K562 (cell line): ENCODE measurements around the gene MTG1. TPM values are rescaled to one million over a fixed set of nuclear protein-coding genes. Genes with fewer than 3 reads are reported as not detected.

Experiments
- ATAC-seq: fragments of 200-7000 bp; cut with Tn5 transposase; 3 replicates; pipeline ENCODE4 v1.9.1; 2020; ENCODE audit warnings: moderate library complexity
- BruUV-seq: library from RNA; stranded (reverse); fragments of 400-500 nt; replicated peaks from 2 replicates; lab custom pipeline; 2021; lab: Mats Ljungman, UMichigan
- CTCF ChIA-PET: fragments of 300-600 bp; formaldehyde crosslinking; extraction: SDS; loops from one replicate; lab custom pipeline; 2021; ENCODE audit warnings: low intra/inter-chr PET ratio; lab: Yijun Ruan, JAX
- POLR2A ChIA-PET: fragments of 300-600, 350-650 bp; sonication (Branson Sonifier 250); formaldehyde crosslinking; extraction: SDS; loops from one replicate; lab custom pipeline; 2021; ENCODE audit warnings: antibody characterized with exemption, inconsistent platforms; lab: Yijun Ruan, JAX
- DNase-seq, 4 experiments: peaks; one replicate each; pipeline versions ENCODE4 v3.0.0 to v3.0.0-alpha.2; 2011 to 2018; ENCODE audit warnings: low spot score in 3 of 4, mixed read lengths in 3 of 4; ENCODE audit errors: extremely low read depth in 1 of 4
- FAIRE-seq: peaks from 2 replicates; lab custom pipeline; 2011; peaks lifted over from hg19 to GRCh38; lab: Jason Lieb, UNC
- H2AFZ ChIP-seq: 2 replicates; pipeline ENCODE4 v1.6.0; 2011; ENCODE audit warnings: low read depth, low read length, control low read depth, inconsistent platforms
- H3K27ac ChIP-seq: fragments of 200-600 bp; 3 replicates; pipeline ENCODE4 v1.8.0; 2011; ENCODE audit warnings: low read depth, mild to moderate bottlenecking, control low read depth, inconsistent platforms, low read length, moderate library complexity, mixed read lengths; ENCODE audit errors: extremely low read depth
- H3K27me3 ChIP-seq, 2 experiments: fragments of 300-600 bp in 1 of 2; 2 replicates in 1 of 2; 3 replicates in 1 of 2; pipeline versions ENCODE4 v1.6.0 to v1.8.0; 2011; ENCODE audit warnings: inconsistent platforms in 2 of 2, low read length in 2 of 2, mild to moderate bottlenecking in 1 of 2, mixed read lengths in 1 of 2, moderate library complexity in 1 of 2; ENCODE audit not compliant: control insufficient read depth in 2 of 2, insufficient read depth in 2 of 2
- H3K36me3 ChIP-seq: fragments of 300-600 bp; 3 replicates; pipeline ENCODE4 v1.8.0; 2011; ENCODE audit warnings: mild to moderate bottlenecking, low read length, inconsistent platforms; ENCODE audit not compliant: control insufficient read depth, insufficient read depth
- H3K4me1 ChIP-seq, 2 experiments: fragments of 200-600 bp in 1 of 2; replicated peaks in 1 of 2; 2 replicates in 1 of 2; 3 replicates in 1 of 2; pipeline versions ENCODE4 v1.5.1 to v1.8.0; 2011; ENCODE audit warnings: inconsistent platforms in 2 of 2, low read length in 2 of 2, mild to moderate bottlenecking in 1 of 2, mixed read lengths in 1 of 2, moderate library complexity in 1 of 2; ENCODE audit not compliant: control insufficient read depth in 2 of 2, insufficient read depth in 2 of 2
- H3K4me2 ChIP-seq: 2 replicates; pipeline ENCODE4 v1.6.1; 2011; ENCODE audit warnings: low read length, control low read depth, inconsistent platforms, mixed read lengths; ENCODE audit not compliant: insufficient read depth
- H3K4me3 ChIP-seq: fragments of 200-600 bp; sonication (generic), shearing (Covaris generic); 2 replicates; pipeline ENCODE4 v1.5.1; 2016; ENCODE audit warnings: control low read depth, inconsistent platforms
- H3K79me2 ChIP-seq: fragments of 200-600 bp; 3 replicates; pipeline ENCODE4 v1.8.0; 2011; ENCODE audit warnings: low read length, inconsistent platforms; ENCODE audit not compliant: control insufficient read depth, insufficient read depth
- H3K9ac ChIP-seq, 2 experiments: 2 replicates each; pipeline versions ENCODE4 v1.6.0 to v1.6.1; 2011; ENCODE audit warnings: low read depth in 2 of 2, low read length in 2 of 2, control low read depth in 1 of 2, inconsistent platforms in 1 of 2, mild to moderate bottlenecking in 1 of 2, mixed read lengths in 1 of 2; ENCODE audit not compliant: insufficient read depth in 1 of 2
- H3K9me1 ChIP-seq: one replicate; pipeline ENCODE4 v1.6.0; 2011; ENCODE audit warnings: inconsistent platforms, mild to moderate bottlenecking, low read length, moderate library complexity; ENCODE audit not compliant: control insufficient read depth, insufficient read depth
- H3K9me3 ChIP-seq: replicated peaks from 2 replicates; pipeline ENCODE4 v1.5.1; 2011; ENCODE audit warnings: low read depth, low read length, inconsistent platforms; ENCODE audit not compliant: control insufficient read depth, insufficient read depth
- H4K20me1 ChIP-seq: replicated peaks from 2 replicates; pipeline ENCODE4 v1.6.1; 2011; ENCODE audit warnings: low read length, inconsistent platforms, mixed read lengths; ENCODE audit not compliant: control insufficient read depth, insufficient read depth
- CBX1 ChIP-seq: sonication (generic); IDR thresholded peaks from 2 replicates; pipeline ENCODE4 v1.6.1; 2016; ENCODE audit warnings: antibody characterized with exemption, low read depth, mild to moderate bottlenecking
- CSDE1 ChIP-seq, 2 experiments: fragments of 450-650 bp; IDR thresholded peaks; 2 replicates each; pipeline ENCODE4 v1.6.1; 2016; ENCODE audit warnings: mild to moderate bottlenecking in 1 of 2
- FOSL1 ChIP-seq: fragments of 200-800 bp; sonication (Bioruptor generic); conservative IDR thresholded peaks from 2 replicates; pipeline ENCODE4 v1.6.1; 2016; ENCODE audit warnings: missing genetic modification characterization, missing compliant biosample characterization
- GTF2A2 ChIP-seq: IDR thresholded peaks from 2 replicates; pipeline ENCODE4 v1.6.1; 2016; ENCODE audit warnings: mild to moderate bottlenecking, missing genetic modification characterization, missing compliant biosample characterization
- HEY1 ChIP-seq: fragments of 250-450 bp; sonication (Bioruptor Pico); IDR thresholded peaks from 2 replicates; pipeline ENCODE4 v1.5.0; 2020; ENCODE audit warnings: mild to moderate bottlenecking, moderate library complexity, borderline replicate concordance
- PTRF ChIP-seq: fragments of 450-650 bp; IDR thresholded peaks from 2 replicates; pipeline ENCODE4 v1.6.1; 2016; ENCODE audit warnings: mild to moderate bottlenecking, missing genetic modification characterization, missing compliant biosample characterization
- RBFOX2 ChIP-seq: fragments of 200-400 bp; formaldehyde crosslinking; IDR thresholded peaks from 2 replicates; pipeline ENCODE4 v1.6.1; 2017; ENCODE audit warnings: low read depth, mild to moderate bottlenecking, low read length, moderate library complexity
- TEAD1 ChIP-seq, 2 experiments: fragments of 450-650 bp in 1 of 2; sonication (generic) in 1 of 2; formaldehyde crosslinking; IDR thresholded peaks; 2 replicates each; pipeline versions ENCODE4 v1.4.0 to v1.8.0; 2020 to 2022; ENCODE audit warnings: mild to moderate bottlenecking in 2 of 2, missing genetic modification reagents in 1 of 2
- ZKSCAN1 ChIP-seq: fragments of 150-350 bp; IDR thresholded peaks from 2 replicates; pipeline ENCODE4 v1.6.1; 2016; ENCODE audit warnings: low read depth, low read length
- WGBS: fragments of 100-300 bp; shearing (Covaris generic); methylation state at CpG from one replicate; pipeline ENCODE4 v1.1.6; 2016; ENCODE audit warnings: low coverage, mixed read lengths; ENCODE audit not compliant: insufficient coverage; ENCODE audit errors: missing lambda C conversion rate; 5-methylcytosine and 5-hydroxymethylcytosine counted together
- in situ Hi-C: fragments of 300-500 bp; cut with MboI; formaldehyde crosslinking; loops from 4 replicates; pipeline ENCODE4 v1.15.0; 2018; ENCODE audit warnings: inconsistent platforms, mixed read lengths
- intact Hi-C: fragments of 100-400 bp; cut with micrococcal nuclease; formaldehyde crosslinking; loops from 2 replicates; pipeline ENCODE4 v1.14.2; 2022
- polyA plus RNA-seq, 8 experiments: library from polyadenylated mRNA; depleted of rRNA in 4 of 8; stranded (reverse) in 5 of 8; unstranded in 3 of 8; fragments of >200 nt; fragmentation: Nextera tagmentation in 2 of 8; fragmentation: Illumina TruSeq in 1 of 8; extraction: Ambion mirVana in 2 of 8; extraction: Trizol in 1 of 8; gene quantifications; 2 replicates each; pipeline versions ENCODE4 v1.2.1 to v1.2.3, GENCODE V29; 2011 to 2014; ENCODE audit warnings: inconsistent platforms in 1 of 8, missing spikeins in 1 of 8
- total RNA-seq, 7 experiments: library from RNA; depleted of rRNA in 6 of 7; stranded (reverse); fragments of >200 nt in 6 of 7; fragmentation: Illumina TruSeq in 2 of 7; extraction: Trizol in 2 of 7; gene quantifications; 2 replicates each; pipeline versions ENCODE4 v1.2.1 to v1.2.3, GENCODE V29; 2011 to 2021; ENCODE audit warnings: low replicate concordance in 1 of 7
- TF ChIP-seq, protein P1 (sequence below): sonication (generic); formaldehyde crosslinking; IDR thresholded peaks from 2 replicates; pipeline ENCODE4 v1.8.0; 2022; ENCODE audit warnings: mild to moderate bottlenecking, missing genetic modification reagents
- TF ChIP-seq, protein P2 (sequence below): sonication (generic); formaldehyde crosslinking; IDR thresholded peaks from 2 replicates; pipeline ENCODE4 v1.8.1; 2022; ENCODE audit warnings: missing genetic modification reagents
- TF ChIP-seq, protein P3 (sequence below): fragments of 450-650 bp; IDR thresholded peaks from 2 replicates; pipeline ENCODE4 v1.6.1; 2014; ENCODE audit warnings: low read depth, mild to moderate bottlenecking, moderate library complexity, borderline replicate concordance

The MTG1 gene
- total and polyA plus RNA-seq, 9 of the 15 experiments (the other 6 are each of a cell fraction or from before 2014, with no cell fraction given): 2.8 to 28.2 (median 15.4) TPM

GRCh38 chr10:133365461-133366129 lies 28.4 kb upstream of the MTG1 start:
- no peaks in the 10 kb centered on the region for H3K9me1 ChIP-seq
- no peak overlapping the region for H2AFZ ChIP-seq
- ATAC-seq: no peak
- H3K36me3 ChIP-seq: peaks cover 70% of the 10 kb centered on the region; the same call in 2 of the 3 replicates
- in situ Hi-C loops: no loop called here
- no peaks in the 10 kb centered on the region for H3K27me3 ChIP-seq
- DNase-seq: no peak
- no TSS peak for BruUV-seq
- H3K79me2 ChIP-seq: no peaks in the 10 kb centered on the region
- FAIRE-seq: no peak
- H4K20me1 ChIP-seq: 0 out of 2 replicates have a peak, but pooled peaks cover 3% of the 10 kb centered on the region
- ChIA-PET POLR2A (no interaction called here), CTCF (no interaction called here)
- no peak overlapping the region for H3K27ac ChIP-seq
- no peak overlapping the region for H3K4me3 ChIP-seq
- WGBS: 100% methylated on average over 5 of the region's 13 CpGs
- H3K4me1 ChIP-seq: peaks cover 3 to 8% of the 10 kb centered on the region in 2 experiments; a peak in 3 of 5 replicates
- no peak overlapping the region for H3K4me2 ChIP-seq
- no peak overlapping the region for H3K9ac ChIP-seq
- intact Hi-C loops: no loop called here
- TF ChIP-seq, protein P1, sequence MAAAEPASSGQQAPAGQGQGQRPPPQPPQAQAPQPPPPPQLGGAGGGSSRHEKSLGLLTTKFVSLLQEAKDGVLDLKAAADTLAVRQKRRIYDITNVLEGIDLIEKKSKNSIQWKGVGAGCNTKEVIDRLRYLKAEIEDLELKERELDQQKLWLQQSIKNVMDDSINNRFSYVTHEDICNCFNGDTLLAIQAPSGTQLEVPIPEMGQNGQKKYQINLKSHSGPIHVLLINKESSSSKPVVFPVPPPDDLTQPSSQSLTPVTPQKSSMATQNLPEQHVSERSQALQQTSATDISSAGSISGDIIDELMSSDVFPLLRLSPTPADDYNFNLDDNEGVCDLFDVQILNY (CRISPR knock-in tag): no peak
- TF ChIP-seq RBFOX2: 0 out of 2 replicates have a peak, but pooled peaks have one; percentile 4
- H3K9me3 ChIP-seq: no peaks in the 10 kb centered on the region

DNA sequence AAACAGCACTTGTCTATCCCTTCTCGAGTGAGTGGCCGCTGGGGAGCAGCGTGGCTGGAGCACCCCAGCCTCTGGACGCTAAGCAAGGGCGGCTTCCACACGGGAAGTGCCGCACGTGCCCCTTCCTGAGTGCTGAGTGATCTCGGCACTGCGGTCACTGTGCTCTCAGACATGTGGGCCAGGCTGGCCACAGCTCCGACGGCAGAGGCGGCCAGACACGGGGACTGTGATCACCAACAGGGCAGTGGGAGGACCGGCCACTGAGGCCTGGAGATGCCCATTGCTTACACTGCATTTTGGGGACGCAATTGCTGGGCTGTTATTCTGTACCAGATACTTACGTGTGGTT lies 27.9 kb upstream of the MTG1 start:
- H3K36me3 ChIP-seq: peaks cover 73% of the 10 kb centered on the region; the same call in 2 of the 3 replicates
- H3K79me2 ChIP-seq: no peaks in the 10 kb centered on the region
- H3K4me2 ChIP-seq: no peak overlapping the region
- intact Hi-C loops: no loop called here
- no peak overlapping the region for H3K27ac ChIP-seq
- BruUV-seq: no TSS peak
- H2AFZ ChIP-seq: no peak overlapping the region
- in situ Hi-C loops: no loop called here
- H3K9me1 ChIP-seq: no peaks in the 10 kb centered on the region
- DNase-seq: no peak
- POLR2A ChIA-PET: no interaction called here
- 0 out of 2 replicates have a peak, but pooled peaks cover 3% of the 10 kb centered on the region for H4K20me1 ChIP-seq
- peaks cover 0 to 7% of the 10 kb centered on the region in 2 experiments; a peak in 1 of 5 replicates for H3K4me1 ChIP-seq
- no peak for ATAC-seq
- CTCF ChIA-PET: no interaction called here
- no peaks in the 10 kb centered on the region for H3K9me3 ChIP-seq
- no peaks in the 10 kb centered on the region for H3K27me3 ChIP-seq
- H3K4me3 ChIP-seq: no peak overlapping the region
- FAIRE-seq: no peak
- H3K9ac ChIP-seq: no peak overlapping the region
- 86% methylated on average over 11 of the region's 17 CpGs for WGBS
- TF ChIP-seq, protein P2, sequence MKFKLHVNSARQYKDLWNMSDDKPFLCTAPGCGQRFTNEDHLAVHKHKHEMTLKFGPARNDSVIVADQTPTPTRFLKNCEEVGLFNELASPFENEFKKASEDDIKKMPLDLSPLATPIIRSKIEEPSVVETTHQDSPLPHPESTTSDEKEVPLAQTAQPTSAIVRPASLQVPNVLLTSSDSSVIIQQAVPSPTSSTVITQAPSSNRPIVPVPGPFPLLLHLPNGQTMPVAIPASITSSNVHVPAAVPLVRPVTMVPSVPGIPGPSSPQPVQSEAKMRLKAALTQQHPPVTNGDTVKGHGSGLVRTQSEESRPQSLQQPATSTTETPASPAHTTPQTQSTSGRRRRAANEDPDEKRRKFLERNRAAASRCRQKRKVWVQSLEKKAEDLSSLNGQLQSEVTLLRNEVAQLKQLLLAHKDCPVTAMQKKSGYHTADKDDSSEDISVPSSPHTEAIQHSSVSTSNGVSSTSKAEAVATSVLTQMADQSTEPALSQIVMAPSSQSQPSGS (CRISPR knock-in tag): no peak
- TF ChIP-seq ZKSCAN1: no peak
- TF ChIP-seq FOSL1 (tag): no peak
- TF ChIP-seq TEAD1 (CRISPR knock-in tag; IDR thresholded peaks at IDR 0.05): no peak
- no peak for TF ChIP-seq PTRF (tag)
- TF ChIP-seq CSDE1 (IDR thresholded peaks at IDR 0.05): no peak
- TF ChIP-seq GTF2A2 (tag): no peak
- TF ChIP-seq, protein P3, sequence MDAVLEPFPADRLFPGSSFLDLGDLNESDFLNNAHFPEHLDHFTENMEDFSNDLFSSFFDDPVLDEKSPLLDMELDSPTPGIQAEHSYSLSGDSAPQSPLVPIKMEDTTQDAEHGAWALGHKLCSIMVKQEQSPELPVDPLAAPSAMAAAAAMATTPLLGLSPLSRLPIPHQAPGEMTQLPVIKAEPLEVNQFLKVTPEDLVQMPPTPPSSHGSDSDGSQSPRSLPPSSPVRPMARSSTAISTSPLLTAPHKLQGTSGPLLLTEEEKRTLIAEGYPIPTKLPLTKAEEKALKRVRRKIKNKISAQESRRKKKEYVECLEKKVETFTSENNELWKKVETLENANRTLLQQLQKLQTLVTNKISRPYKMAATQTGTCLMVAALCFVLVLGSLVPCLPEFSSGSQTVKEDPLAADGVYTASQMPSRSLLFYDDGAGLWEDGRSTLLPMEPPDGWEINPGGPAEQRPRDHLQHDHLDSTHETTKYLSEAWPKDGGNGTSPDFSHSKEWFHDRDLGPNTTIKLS: no peak
- no peak for TF ChIP-seq CBX1
- TF ChIP-seq HEY1 (CRISPR knock-in tag): no peak
